HEK293 (cell line): Measurements from ENCODE around the gene IBA57.
A peak's percentile ranks its signal among the peaks of the same experiment; 100 is the strongest.

Experiments used
- GLI4 ChIP-seq: fragments of 450-650 bp; formaldehyde crosslinking; IDR thresholded peaks from 2 replicates; pipeline ENCODE4 v1.5.1; 2016; ENCODE audit warnings: missing biosample characterization, missing genetic modification characterization
- GLIS1 ChIP-seq: fragments of 450-650 bp; formaldehyde crosslinking; IDR thresholded peaks from 2 replicates; pipeline ENCODE4 v1.5.1; 2016; ENCODE audit warnings: missing biosample characterization, missing genetic modification characterization
- KLF10 ChIP-seq: fragments of 450-650 bp; IDR thresholded peaks from 2 replicates; pipeline ENCODE4 v1.5.1; 2018; ENCODE audit warnings: missing biosample characterization, mild to moderate bottlenecking, missing genetic modification characterization
- ZBTB17 ChIP-seq: fragments of 450-650 bp; formaldehyde crosslinking; IDR thresholded peaks from 2 replicates; pipeline ENCODE4 v1.5.1; 2016; ENCODE audit warnings: missing biosample characterization, missing genetic modification characterization
- ZBTB20 ChIP-seq: fragments of 450-650 bp; formaldehyde crosslinking; IDR thresholded peaks from 2 replicates; pipeline ENCODE4 v1.5.1; 2016; ENCODE audit warnings: missing biosample characterization, missing genetic modification characterization
- ZBTB49 ChIP-seq: fragments of 450-650 bp; formaldehyde crosslinking; IDR thresholded peaks from 2 replicates; pipeline ENCODE4 v1.5.1; 2016; ENCODE audit warnings: missing biosample characterization, missing genetic modification characterization, low read depth
- ZFP41 ChIP-seq: fragments of 450-650 bp; formaldehyde crosslinking; IDR thresholded peaks from 2 replicates; pipeline ENCODE4 v1.5.1; 2016; ENCODE audit warnings: missing biosample characterization, missing genetic modification characterization, borderline replicate concordance
- ZFP69B ChIP-seq: fragments of 450-650 bp; formaldehyde crosslinking; IDR thresholded peaks from 2 replicates; pipeline ENCODE4 v1.5.1; 2016; ENCODE audit warnings: missing biosample characterization, missing genetic modification characterization
- ZIC2 ChIP-seq: fragments of 450-650 bp; formaldehyde crosslinking; IDR thresholded peaks from 2 replicates; pipeline ENCODE4 v1.5.1; 2016; ENCODE audit warnings: missing biosample characterization, missing genetic modification characterization
- ZNF121 ChIP-seq: fragments of 450-650 bp; formaldehyde crosslinking; IDR thresholded peaks from 2 replicates; pipeline ENCODE4 v1.5.1; 2016; ENCODE audit warnings: missing biosample characterization, missing genetic modification characterization
- ZNF146 ChIP-seq: fragments of 450-650 bp; formaldehyde crosslinking; IDR thresholded peaks from 2 replicates; pipeline ENCODE4 v1.5.1; 2016; ENCODE audit warnings: missing biosample characterization, missing genetic modification characterization
- ZNF157 ChIP-seq: fragments of 450-650 bp; formaldehyde crosslinking; IDR thresholded peaks from 2 replicates; pipeline ENCODE4 v1.5.1; 2016; ENCODE audit warnings: missing biosample characterization, missing genetic modification characterization
- ZNF18 ChIP-seq: fragments of 450-650 bp; formaldehyde crosslinking; IDR thresholded peaks from 2 replicates; pipeline ENCODE4 v1.5.1; 2016; ENCODE audit warnings: missing biosample characterization, missing genetic modification characterization
- ZNF2 ChIP-seq: fragments of 450-650 bp; formaldehyde crosslinking; IDR thresholded peaks from 2 replicates; pipeline ENCODE4 v1.5.1; 2016; ENCODE audit warnings: missing biosample characterization, missing genetic modification characterization
- ZNF239 ChIP-seq: fragments of 450-650 bp; formaldehyde crosslinking; IDR thresholded peaks from 2 replicates; pipeline ENCODE4 v1.5.1; 2016; ENCODE audit warnings: missing biosample characterization, missing genetic modification characterization
- ZNF398 ChIP-seq: fragments of 450-650 bp; formaldehyde crosslinking; IDR thresholded peaks from 2 replicates; pipeline ENCODE4 v1.5.1; 2017; ENCODE audit warnings: missing biosample characterization, missing genetic modification characterization
- ZNF404 ChIP-seq: fragments of 450-650 bp; formaldehyde crosslinking; IDR thresholded peaks from 2 replicates; pipeline ENCODE4 v1.5.1; 2017; ENCODE audit warnings: missing biosample characterization, missing genetic modification characterization
- ZNF423 ChIP-seq: fragments of 450-650 bp; formaldehyde crosslinking; IDR thresholded peaks from 2 replicates; pipeline ENCODE4 v1.5.1; 2016; ENCODE audit warnings: missing biosample characterization, missing genetic modification characterization
- ZNF449 ChIP-seq: fragments of 450-650 bp; formaldehyde crosslinking; IDR thresholded peaks from 2 replicates; pipeline ENCODE4 v1.5.1; 2017; ENCODE audit warnings: missing biosample characterization, mild to moderate bottlenecking, missing genetic modification characterization, moderate library complexity
- ZNF514 ChIP-seq: fragments of 450-650 bp; formaldehyde crosslinking; IDR thresholded peaks from 2 replicates; pipeline ENCODE4 v1.5.1; 2016; ENCODE audit warnings: missing biosample characterization, missing genetic modification characterization
- ZNF529 ChIP-seq: fragments of 450-650 bp; formaldehyde crosslinking; IDR thresholded peaks from 2 replicates; pipeline ENCODE4 v1.5.1; 2017; ENCODE audit warnings: missing genetic modification characterization, missing biosample characterization; ENCODE audit not compliant: insufficient replicate concordance
- ZNF548 ChIP-seq: fragments of 450-650 bp; formaldehyde crosslinking; IDR thresholded peaks from 2 replicates; pipeline ENCODE4 v1.5.1; 2016; ENCODE audit warnings: missing biosample characterization, missing genetic modification characterization
- ZNF560 ChIP-seq: fragments of 450-650 bp; formaldehyde crosslinking; IDR thresholded peaks from 2 replicates; pipeline ENCODE4 v1.5.1; 2017; ENCODE audit warnings: missing biosample characterization, missing genetic modification characterization, borderline replicate concordance
- ZNF571 ChIP-seq: fragments of 450-650 bp; formaldehyde crosslinking; IDR thresholded peaks from 2 replicates; pipeline ENCODE4 v1.5.0; 2017; ENCODE audit warnings: missing biosample characterization, missing genetic modification characterization
- ZNF624 ChIP-seq: fragments of 450-650 bp; formaldehyde crosslinking; IDR thresholded peaks from 2 replicates; pipeline ENCODE4 v1.5.1; 2017; ENCODE audit warnings: missing biosample characterization, missing genetic modification characterization
- ZNF626 ChIP-seq: fragments of 450-650 bp; sonication (Bioruptor Pico); formaldehyde crosslinking; IDR thresholded peaks from 2 replicates; pipeline ENCODE4 v1.5.1; 2018; ENCODE audit warnings: missing biosample characterization, missing genetic modification characterization, inconsistent platforms
- ZNF747 ChIP-seq: fragments of 450-650 bp; formaldehyde crosslinking; IDR thresholded peaks from 2 replicates; pipeline ENCODE4 v1.5.1; 2016; ENCODE audit warnings: missing biosample characterization, missing genetic modification characterization
- TF ChIP-seq, protein P1 (sequence below): fragments of 450-650 bp; formaldehyde crosslinking; IDR thresholded peaks from 2 replicates; pipeline ENCODE4 v1.5.1; 2016; ENCODE audit warnings: missing biosample characterization, missing genetic modification characterization
- TF ChIP-seq, protein P2 (sequence below): fragments of 450-650 bp; formaldehyde crosslinking; IDR thresholded peaks from 2 replicates; pipeline ENCODE4; 2016; ENCODE audit warnings: missing biosample characterization, missing genetic modification characterization

IBA57 gene

GRCh38 chr1:228166170-228166936 lies 749 bp downstream of the IBA57 start (continued):
- peak; percentile 89 for TF ChIP-seq ZBTB20 (tag by site-specific recombination)
- no peak for TF ChIP-seq ZNF626
- TF ChIP-seq ZNF548, result 0 out of 2 replicates have a peak, but pooled peaks have one; percentile 7
- 0 out of 2 replicates have a peak, but pooled peaks have one; percentile 9 for TF ChIP-seq ZNF239 (tag by site-specific recombination)
- no peak for TF ChIP-seq ZNF146 (tag by site-specific recombination)
- TF ChIP-seq ZNF449 (tag by site-specific recombination), result no peak
- no peak for TF ChIP-seq GLI4 (tag by site-specific recombination)
- TF ChIP-seq ZFP69B (tag by site-specific recombination), result no peak
- TF ChIP-seq ZBTB17 (tag by site-specific recombination), result peak; percentile 65; the same call in 1 of the 2 replicates
- peak; percentile 100 for TF ChIP-seq ZNF423 (tag by site-specific recombination)
- TF ChIP-seq ZNF404 (tag by site-specific recombination), result no peak
- peak; percentile 24; the same call in 1 of the 2 replicates for TF ChIP-seq ZIC2 (tag by site-specific recombination)
- TF ChIP-seq ZNF514 (tag by site-specific recombination), result no peak
- no peak for TF ChIP-seq ZNF571
- peak; percentile 97 for TF ChIP-seq GLIS1 (tag by site-specific recombination)
- TF ChIP-seq ZNF121 (tag by site-specific recombination), result no peak
- no peak for TF ChIP-seq ZNF560 (tag by site-specific recombination)
- TF ChIP-seq, protein P1, sequence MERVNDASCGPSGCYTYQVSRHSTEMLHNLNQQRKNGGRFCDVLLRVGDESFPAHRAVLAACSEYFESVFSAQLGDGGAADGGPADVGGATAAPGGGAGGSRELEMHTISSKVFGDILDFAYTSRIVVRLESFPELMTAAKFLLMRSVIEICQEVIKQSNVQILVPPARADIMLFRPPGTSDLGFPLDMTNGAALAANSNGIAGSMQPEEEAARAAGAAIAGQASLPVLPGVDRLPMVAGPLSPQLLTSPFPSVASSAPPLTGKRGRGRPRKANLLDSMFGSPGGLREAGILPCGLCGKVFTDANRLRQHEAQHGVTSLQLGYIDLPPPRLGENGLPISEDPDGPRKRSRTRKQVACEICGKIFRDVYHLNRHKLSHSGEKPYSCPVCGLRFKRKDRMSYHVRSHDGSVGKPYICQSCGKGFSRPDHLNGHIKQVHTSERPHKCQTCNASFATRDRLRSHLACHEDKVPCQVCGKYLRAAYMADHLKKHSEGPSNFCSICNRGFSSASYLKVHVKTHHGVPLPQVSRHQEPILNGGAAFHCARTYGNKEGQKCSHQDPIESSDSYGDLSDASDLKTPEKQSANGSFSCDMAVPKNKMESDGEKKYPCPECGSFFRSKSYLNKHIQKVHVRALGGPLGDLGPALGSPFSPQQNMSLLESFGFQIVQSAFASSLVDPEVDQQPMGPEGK (tag by site-specific recombination), result peak; percentile 82
- no peak for TF ChIP-seq ZNF18 (tag by site-specific recombination)
- no peak for TF ChIP-seq ZBTB49 (tag by site-specific recombination)
- TF ChIP-seq ZNF157, result no peak
- TF ChIP-seq, protein P2, sequence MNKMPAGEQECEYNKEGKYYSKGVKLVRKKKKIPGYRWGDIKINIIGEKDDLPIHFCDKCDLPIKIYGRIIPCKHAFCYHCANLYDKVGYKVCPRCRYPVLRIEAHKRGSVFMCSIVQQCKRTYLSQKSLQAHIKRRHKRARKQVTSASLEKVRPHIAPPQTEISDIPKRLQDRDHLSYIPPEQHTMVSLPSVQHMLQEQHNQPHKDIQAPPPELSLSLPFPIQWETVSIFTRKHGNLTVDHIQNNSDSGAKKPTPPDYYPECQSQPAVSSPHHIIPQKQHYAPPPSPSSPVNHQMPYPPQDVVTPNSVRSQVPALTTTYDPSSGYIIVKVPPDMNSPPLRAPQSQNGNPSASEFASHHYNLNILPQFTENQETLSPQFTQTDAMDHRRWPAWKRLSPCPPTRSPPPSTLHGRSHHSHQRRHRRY (tag by site-specific recombination), result 0 out of 2 replicates have a peak, but pooled peaks have one; percentile 30
- TF ChIP-seq ZNF624 (tag by site-specific recombination), result no peak
- no peak for TF ChIP-seq ZNF747 (tag by site-specific recombination)
- TF ChIP-seq ZNF2 (tag by site-specific recombination), result 0 out of 2 replicates have a peak, but pooled peaks have one; percentile 26
- no peak for TF ChIP-seq ZFP41 (tag by site-specific recombination)
- TF ChIP-seq ZNF529 (tag by site-specific recombination), result no peak
- TF ChIP-seq ZNF398 (tag by site-specific recombination), result 0 out of 2 replicates have a peak, but pooled peaks have one; percentile 16
- no peak for TF ChIP-seq KLF10 (tag by site-specific recombination)
